Measurements from ENCODE around the gene DNER. TPM values are rescaled to one million over a fixed set of nuclear protein-coding genes. Genes with fewer than 3 reads are reported as not detected.
"Not testable (repeated sequence)": the region's sequence is repeated elsewhere in the genome, so short reads cannot be mapped to it uniquely, and the experiment has no call there.

DNER gene
- total RNA-seq, 1 experiment from 2014 or later = 14.3 TPM

GRCh38 chr2:229715895-229716507 is 1.6 kb upstream of the DNER start:
- DNase-seq (ENCODE audit: low read depth) = peak; percentile 42

DNA sequence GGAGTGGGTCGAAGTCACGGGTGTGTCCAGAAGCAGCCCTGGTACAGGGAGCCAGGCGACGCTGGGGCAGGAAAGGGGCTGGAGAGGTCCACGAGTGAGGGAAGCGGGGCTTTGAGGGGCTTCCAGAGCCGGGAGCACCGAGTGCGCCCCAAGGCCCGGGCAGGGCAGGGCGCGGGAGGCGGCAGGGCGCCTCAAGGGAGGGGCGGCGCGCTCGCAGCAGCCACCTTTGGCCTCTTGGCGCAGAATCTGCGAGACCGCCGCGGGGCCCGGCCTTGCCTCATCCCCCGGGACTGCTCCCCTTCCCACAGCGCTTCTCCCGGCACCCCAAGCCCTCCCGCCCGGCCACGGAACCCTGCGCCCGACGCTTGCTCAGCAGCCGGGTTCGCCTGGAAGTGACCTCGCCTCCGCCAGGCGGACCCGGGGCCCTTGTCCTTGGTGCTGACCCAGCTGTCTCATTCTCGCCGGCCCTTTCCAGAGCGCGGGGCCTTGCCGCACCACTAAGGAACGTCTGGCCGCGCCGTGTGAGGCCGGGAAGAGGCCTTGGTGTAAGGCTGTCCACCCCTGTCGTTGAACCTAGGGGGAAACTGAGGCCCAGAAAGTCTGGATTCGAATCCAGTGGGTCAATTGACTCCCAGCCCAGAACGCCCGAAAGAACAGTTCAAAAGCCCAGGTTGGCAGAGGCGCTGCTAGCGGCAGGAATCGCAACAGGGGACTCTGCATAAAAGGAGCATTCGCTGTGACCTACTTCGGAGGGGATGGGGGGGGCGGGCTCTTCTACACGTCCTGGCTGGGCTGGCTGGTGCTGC is 584 bp upstream of the DNER start:
- peak; percentile 57 for DNase-seq (ENCODE audit: low read depth)

GRCh38 chr2:229713371-229714079 is 830 bp downstream of the DNER start:
- DNase-seq (ENCODE audit: low read depth) = peak; percentile 63

DNA sequence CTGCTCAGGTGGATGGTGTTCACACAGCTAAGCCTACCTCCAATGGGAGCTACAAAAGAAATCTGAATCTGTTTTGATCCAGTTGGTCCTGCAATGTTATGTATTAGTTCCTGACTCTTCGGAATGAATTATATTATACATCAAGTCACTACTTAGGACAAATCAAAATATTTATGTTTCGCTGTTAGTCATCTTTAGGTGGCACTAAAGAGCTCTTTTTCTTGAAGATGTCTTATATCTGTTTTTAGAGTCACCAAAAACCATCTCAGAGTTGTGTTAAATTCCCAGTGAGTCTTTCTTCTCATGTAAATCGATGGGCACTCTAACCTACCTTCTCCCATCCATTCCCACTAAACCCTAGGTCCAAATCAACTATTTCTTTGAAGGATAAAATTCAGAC is 2.2 kb downstream of the DNER start:
- no peak for DNase-seq (ENCODE audit: low read depth)

DNA sequence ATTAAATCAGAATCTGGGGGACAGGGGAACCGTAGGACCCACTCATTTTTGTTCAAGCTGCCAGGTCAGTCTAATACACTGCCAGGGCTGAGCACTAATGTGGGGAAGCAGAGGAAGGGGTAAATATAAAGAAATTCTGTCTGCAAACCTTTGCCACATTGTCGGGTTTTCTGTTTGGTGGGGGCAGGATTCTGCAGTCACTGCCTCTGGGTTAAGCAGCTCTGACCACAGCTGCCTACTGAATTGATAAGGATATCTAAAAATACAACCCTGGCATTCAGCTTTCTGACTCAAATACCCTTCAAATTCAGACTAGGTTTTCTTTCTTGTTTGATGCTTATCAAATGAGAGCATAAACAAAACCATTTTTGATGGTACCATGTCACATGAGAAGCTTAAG is 6.0 kb downstream of the DNER start:
- no peak for DNase-seq (ENCODE audit: low read depth)

- DNase-seq (ENCODE audit: low read depth) = no peak
Measured at GRCh38 chr2:229703909-229704630, 10.3 kb downstream of the DNER start.

- DNase-seq (ENCODE audit: low read depth) = no peak
Measured at GRCh38 chr2:229701716-229702115, 12.6 kb downstream of the DNER start.

GRCh38 chr2:229701062-229701461 is 13.3 kb downstream of the DNER start:
- no peak for DNase-seq (ENCODE audit: low read depth)

DNA sequence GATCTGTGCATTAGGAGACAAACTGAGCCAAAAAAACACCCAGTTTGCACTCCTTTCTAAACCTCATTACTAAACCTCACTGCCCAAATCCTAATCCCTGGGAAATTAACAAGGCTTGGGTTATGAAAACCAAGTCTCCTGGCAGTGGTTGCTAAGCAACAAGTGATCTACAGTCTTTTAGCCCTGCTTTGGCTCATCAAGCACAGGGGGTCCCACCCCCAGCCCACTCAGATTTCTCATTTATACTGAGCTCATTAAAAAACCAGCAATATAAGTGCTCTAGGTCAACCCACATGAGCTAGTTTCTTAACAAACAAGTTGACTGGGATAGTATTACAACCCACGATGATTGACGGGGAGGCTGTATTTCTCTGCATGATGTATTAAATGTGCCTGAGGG is 18.4 kb downstream of the DNER start:
- no peak for DNase-seq (ENCODE audit: low read depth)

- not testable (repeated sequence) for DNase-seq (ENCODE audit: low read depth)
Measured at GRCh38 chr2:229693845-229694244, 20.5 kb downstream of the DNER start.

DNA sequence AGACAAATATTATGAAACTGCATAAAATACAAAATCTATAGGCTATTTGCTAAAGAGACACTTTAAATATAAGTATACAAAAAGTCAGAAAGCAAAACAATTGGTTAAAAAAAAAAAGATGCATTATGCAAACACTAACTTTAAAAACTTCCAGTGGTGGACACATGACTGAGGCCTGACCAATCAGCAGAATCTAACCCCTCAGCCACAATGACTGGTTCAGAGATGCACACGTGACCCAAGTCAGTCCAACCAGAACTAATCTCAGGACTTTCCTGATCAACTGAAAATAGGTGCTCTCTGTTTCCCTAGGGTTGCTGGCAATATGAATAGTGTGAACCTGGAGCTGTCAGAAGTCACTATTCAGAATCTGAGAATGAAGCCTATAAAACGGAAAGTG is 22.7 kb downstream of the DNER start:
- no peak for DNase-seq (ENCODE audit: low read depth)

GRCh38 chr2:229689307-229689839 is 25.0 kb downstream of the DNER start:
- DNase-seq (ENCODE audit: low read depth) = no peak

GRCh38 chr2:229688141-229688540 is 26.2 kb downstream of the DNER start:
- no peak for DNase-seq (ENCODE audit: low read depth)

- no peak for DNase-seq (ENCODE audit: low read depth)
Measured at GRCh38 chr2:229686122-229686919, 28.0 kb downstream of the DNER start.

GRCh38 chr2:229684942-229685562 is 29.3 kb downstream of the DNER start:
- no peak for DNase-seq (ENCODE audit: low read depth)

GRCh38 chr2:229679393-229680125 is 34.8 kb downstream of the DNER start:
- DNase-seq (ENCODE audit: low read depth) = peak; percentile 66

DNA sequence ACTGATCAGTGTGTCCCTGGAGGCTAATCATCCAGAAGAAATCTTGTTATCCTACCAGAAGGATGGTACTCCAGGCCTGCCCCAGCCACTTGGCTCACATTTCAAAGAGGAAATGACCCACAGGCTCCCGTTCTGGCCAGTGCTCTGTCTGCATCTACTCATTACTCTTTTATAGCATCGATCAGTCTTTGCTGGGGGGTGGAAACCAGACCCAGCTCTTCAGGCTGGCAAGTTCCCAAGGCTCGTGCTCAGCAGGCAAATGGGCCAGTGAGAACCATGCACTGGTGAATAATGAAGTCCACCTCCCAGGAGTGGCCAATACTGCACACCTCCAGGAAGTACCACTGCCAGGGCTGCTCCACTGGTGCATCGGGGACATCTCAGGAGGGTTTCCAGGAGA is 38.8 kb downstream of the DNER start:
- no peak for DNase-seq (ENCODE audit: low read depth)

GRCh38 chr2:229674830-229675530 is 39.4 kb downstream of the DNER start:
- DNase-seq (ENCODE audit: low read depth) = no peak

GRCh38 chr2:229673676-229674075 is 40.7 kb downstream of the DNER start:
- peak; percentile 57 for DNase-seq (ENCODE audit: low read depth)
